CD14-positive monocyte (primary cell): ENCODE data around the gene POLD3. TPM values are rescaled to one million over a fixed set of nuclear protein-coding genes. Genes with fewer than 3 reads are reported as not detected.

Experiments
- DNase-seq, 3 donors: peaks; one replicate each; pipeline ENCODE4 v3.0.0-alpha.2; 2011 to 2022
- H2AFZ ChIP-seq: 2 replicates; pipeline ENCODE4 v1.6.0; 2012; ENCODE audit warnings: mild to moderate bottlenecking, low read depth, low read length, inconsistent platforms; ENCODE audit not compliant: insufficient read depth, poor library complexity, severe bottlenecking
- H3K27ac ChIP-seq, 2 donors: 1 replicate in 1 of 2; 2 replicates in 1 of 2; pipeline ENCODE4 v1.5.1; 2012 to 2013; ENCODE audit warnings: low read length in 2 of 2, control low read depth in 1 of 2, inconsistent platforms in 1 of 2, low read depth in 1 of 2, mild to moderate bottlenecking in 1 of 2
- H3K27me3 ChIP-seq, 2 donors: one replicate each; pipeline versions ENCODE4 v1.6.0 to v1.6.1; 2011 to 2013; ENCODE audit warnings: low read length in 2 of 2; ENCODE audit not compliant: control insufficient read depth in 2 of 2, insufficient read depth in 2 of 2
- H3K36me3 ChIP-seq, 2 donors: replicated peaks in 1 of 2; 1 replicate in 1 of 2; 2 replicates in 1 of 2; pipeline versions ENCODE4 v1.5.1 to v1.6.1; 2012 to 2013; ENCODE audit warnings: low read length in 2 of 2, control low read depth in 1 of 2, inconsistent platforms in 1 of 2, mild to moderate bottlenecking in 1 of 2; ENCODE audit not compliant: insufficient read depth in 2 of 2, control insufficient read depth in 1 of 2
- H3K4me1 ChIP-seq, 2 donors: 1 replicate in 1 of 2; 2 replicates in 1 of 2; pipeline versions ENCODE4 v1.5.1 to v1.6.1; 2012 to 2013; ENCODE audit warnings: low read length in 2 of 2, control low read depth in 1 of 2, inconsistent platforms in 1 of 2, mild to moderate bottlenecking in 1 of 2, moderate library complexity in 1 of 2; ENCODE audit not compliant: insufficient read depth in 2 of 2, control insufficient read depth in 1 of 2
- H3K4me2 ChIP-seq: replicated peaks from 2 replicates; pipeline ENCODE3; 2012; ENCODE audit warnings: low read length, moderate library complexity, mild to moderate bottlenecking; ENCODE audit not compliant: poor library complexity, severe bottlenecking; ENCODE audit errors: extremely low read depth
- H3K4me3 ChIP-seq, 3 experiments: fragments of 200-600 bp in 1 of 3; sonication (generic) in 1 of 3; replicated peaks in 1 of 3; 1 replicate in 2 of 3; 2 replicates in 1 of 3; pipeline ENCODE4 v1.5.1; 2011 to 2013; ENCODE audit warnings: low read length in 3 of 3, mild to moderate bottlenecking in 3 of 3, control low read depth in 2 of 3, low read depth in 2 of 3, inconsistent platforms in 1 of 3, moderate library complexity in 1 of 3
- H3K79me2 ChIP-seq: 2 replicates; pipeline ENCODE4 v1.6.0; 2012; ENCODE audit warnings: mild to moderate bottlenecking, control low read depth, inconsistent platforms, low read length, moderate library complexity; ENCODE audit not compliant: insufficient read depth
- H3K9ac ChIP-seq: 2 replicates; pipeline ENCODE4 v1.6.0; 2017; ENCODE audit warnings: low read length, mild to moderate bottlenecking; ENCODE audit not compliant: insufficient read depth, poor library complexity, severe bottlenecking
- H3K9me3 ChIP-seq, 2 donors: replicated peaks in 1 of 2; 1 replicate in 1 of 2; 2 replicates in 1 of 2; pipeline versions ENCODE4 v1.5.1 to v1.6.1; 2012 to 2013; ENCODE audit warnings: low read length in 2 of 2, control low read depth in 1 of 2; ENCODE audit not compliant: control insufficient read depth in 1 of 2, insufficient read depth in 1 of 2
- H4K20me1 ChIP-seq: 2 replicates; pipeline ENCODE4 v1.6.0; 2012; ENCODE audit warnings: mild to moderate bottlenecking, low read length, control low read depth, moderate library complexity; ENCODE audit not compliant: insufficient read depth
- H3K27ac Mint-ChIP-seq, 7 donors: one replicate each; pipeline ENCODE4 v1.8.0; 2020; ENCODE audit warnings: mild to moderate bottlenecking in 7 of 7, mixed read lengths in 7 of 7, moderate library complexity in 6 of 7, inconsistent platforms in 2 of 7
- H3K27me3 Mint-ChIP-seq, 3 donors: one replicate each; pipeline ENCODE4 v1.8.0; 2021 to 2022; ENCODE audit warnings: low read depth in 3 of 3, mild to moderate bottlenecking in 3 of 3, mixed read lengths in 3 of 3, moderate library complexity in 3 of 3, inconsistent platforms in 1 of 3
- H3K36me3 Mint-ChIP-seq, 2 donors: one replicate each; pipeline ENCODE4 v1.8.0; 2020; ENCODE audit warnings: mixed read lengths in 2 of 2, inconsistent platforms in 1 of 2, mild to moderate bottlenecking in 1 of 2
- H3K4me1 Mint-ChIP-seq: one replicate; pipeline ENCODE4 v1.8.0; 2020; ENCODE audit warnings: mild to moderate bottlenecking, mixed read lengths
- H3K4me3 Mint-ChIP-seq, 2 donors: one replicate each; pipeline ENCODE4 v1.8.0; 2020; ENCODE audit warnings: mild to moderate bottlenecking in 2 of 2, mixed read lengths in 2 of 2, moderate library complexity in 1 of 2
- H3K9me3 Mint-ChIP-seq, 7 donors: one replicate each; pipeline ENCODE4 v1.8.0; 2020 to 2022; ENCODE audit warnings: mixed read lengths in 7 of 7, mild to moderate bottlenecking in 6 of 7, moderate library complexity in 6 of 7, inconsistent platforms in 2 of 7
- CTCF ChIP-seq: fragments of 200-600 bp; IDR thresholded peaks from one replicate; pipeline ENCODE4 v1.8.0; 2022; ENCODE audit warnings: antibody characterized with exemption, mild to moderate bottlenecking
- WGBS: methylation state at CpG from one replicate; pipeline ENCODE4 v1.1.5; 2013; ENCODE audit warnings: missing lambda C conversion rate; ENCODE audit not compliant: insufficient coverage; 5-methylcytosine and 5-hydroxymethylcytosine counted together
- intact Hi-C, 2 donors: fragments of 100-400 bp; cut with micrococcal nuclease; formaldehyde crosslinking; loops; one replicate each; pipeline versions ENCODE4 v1.15.0 to v1.15.1; 2023
- polyA plus RNA-seq, 3 donors: library from polyadenylated mRNA; depleted of rRNA in 1 of 3; unstranded in 2 of 3; stranded (reverse) in 1 of 3; fragments of 300-500 nt in 2 of 3; fragments of >200 nt in 1 of 3; fragmentation: Illumina TruSeq in 2 of 3; gene quantifications; 1 replicate in 2 of 3; 2 replicates in 1 of 3; pipeline ENCODE4 v1.2.3, GENCODE V29; 2012 to 2021

Gene POLD3
- polyA plus RNA-seq, 3 donors = 11.3 to 29.9 (median 26.2) TPM

GRCh38 chr11:74566146-74566960 is 26.0 kb upstream of the POLD3 start:
- no peak overlapping the region for H3K4me2 ChIP-seq
- H3K9ac ChIP-seq = no peak overlapping the region
- H2AFZ ChIP-seq = no peak overlapping the region
- Mint-ChIP-seq H3K4me3 (no peak overlapping the region), H3K27ac (no peak overlapping the region), H3K4me1 (no peaks in the 10 kb centered on the region), H3K36me3 (no peaks in the 10 kb centered on the region), H3K27me3 (peaks cover 0 to 3% (median 2%) of the 10 kb centered on the region in 3 donors), H3K9me3 (peaks cover 0 to 5% (median 3%) of the 10 kb centered on the region in 7 donors)
- H3K79me2 ChIP-seq = no peaks in the 10 kb centered on the region
- 96% methylated on average over 2 of the region's 5 CpGs for WGBS
- no peaks in the 10 kb centered on the region for H3K27me3 ChIP-seq
- no peaks in the 10 kb centered on the region for H3K9me3 ChIP-seq
- H3K36me3 ChIP-seq = no peaks in the 10 kb centered on the region
- intact Hi-C loops = loop anchor here (5.0 to 10.0 kb wide), 2 partner anchors 174 to 312 kb away; no protein-coding TSS in a partner anchor
- DNase-seq = no peak
- no peak for TF ChIP-seq CTCF
- no peak overlapping the region for H3K4me3 ChIP-seq
- no peak overlapping the region for H3K27ac ChIP-seq
- no peaks in the 10 kb centered on the region for H4K20me1 ChIP-seq
- no peaks in the 10 kb centered on the region for H3K4me1 ChIP-seq

GRCh38 chr11:74568028-74568427 is 24.4 kb upstream of the POLD3 start:
- 100% methylated on average over 1 of the region's 1 CpG for WGBS
- no peak for TF ChIP-seq CTCF
- no peaks in the 10 kb centered on the region for H3K27me3 ChIP-seq
- no peak overlapping the region for H3K4me2 ChIP-seq
- H4K20me1 ChIP-seq = no peaks in the 10 kb centered on the region
- Mint-ChIP-seq H3K9me3 (no peaks in the 10 kb centered on the region), H3K27me3 (peaks cover 0 to 4% (median 3%) of the 10 kb centered on the region in 3 donors), H3K4me1 (no peaks in the 10 kb centered on the region), H3K27ac (no peak overlapping the region), H3K4me3 (no peak overlapping the region), H3K36me3 (no peaks in the 10 kb centered on the region)
- no peaks in the 10 kb centered on the region for H3K79me2 ChIP-seq
- intact Hi-C loops = loop anchor here (5.0 to 10.0 kb wide), 2 partner anchors 176 to 313 kb away; no protein-coding TSS in a partner anchor
- H3K27ac ChIP-seq = no peak overlapping the region
- no peaks in the 10 kb centered on the region for H3K9me3 ChIP-seq
- no peak overlapping the region for H3K4me3 ChIP-seq
- H3K36me3 ChIP-seq = no peaks in the 10 kb centered on the region
- H3K4me1 ChIP-seq = no peaks in the 10 kb centered on the region
- no peak overlapping the region for H3K9ac ChIP-seq
- no peak overlapping the region for H2AFZ ChIP-seq
- no peak for DNase-seq
